ENCODE results near the gene PLA2G4C.

Gene PLA2G4C, protein sequence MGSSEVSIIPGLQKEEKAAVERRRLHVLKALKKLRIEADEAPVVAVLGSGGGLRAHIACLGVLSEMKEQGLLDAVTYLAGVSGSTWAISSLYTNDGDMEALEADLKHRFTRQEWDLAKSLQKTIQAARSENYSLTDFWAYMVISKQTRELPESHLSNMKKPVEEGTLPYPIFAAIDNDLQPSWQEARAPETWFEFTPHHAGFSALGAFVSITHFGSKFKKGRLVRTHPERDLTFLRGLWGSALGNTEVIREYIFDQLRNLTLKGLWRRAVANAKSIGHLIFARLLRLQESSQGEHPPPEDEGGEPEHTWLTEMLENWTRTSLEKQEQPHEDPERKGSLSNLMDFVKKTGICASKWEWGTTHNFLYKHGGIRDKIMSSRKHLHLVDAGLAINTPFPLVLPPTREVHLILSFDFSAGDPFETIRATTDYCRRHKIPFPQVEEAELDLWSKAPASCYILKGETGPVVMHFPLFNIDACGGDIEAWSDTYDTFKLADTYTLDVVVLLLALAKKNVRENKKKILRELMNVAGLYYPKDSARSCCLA

DNA sequence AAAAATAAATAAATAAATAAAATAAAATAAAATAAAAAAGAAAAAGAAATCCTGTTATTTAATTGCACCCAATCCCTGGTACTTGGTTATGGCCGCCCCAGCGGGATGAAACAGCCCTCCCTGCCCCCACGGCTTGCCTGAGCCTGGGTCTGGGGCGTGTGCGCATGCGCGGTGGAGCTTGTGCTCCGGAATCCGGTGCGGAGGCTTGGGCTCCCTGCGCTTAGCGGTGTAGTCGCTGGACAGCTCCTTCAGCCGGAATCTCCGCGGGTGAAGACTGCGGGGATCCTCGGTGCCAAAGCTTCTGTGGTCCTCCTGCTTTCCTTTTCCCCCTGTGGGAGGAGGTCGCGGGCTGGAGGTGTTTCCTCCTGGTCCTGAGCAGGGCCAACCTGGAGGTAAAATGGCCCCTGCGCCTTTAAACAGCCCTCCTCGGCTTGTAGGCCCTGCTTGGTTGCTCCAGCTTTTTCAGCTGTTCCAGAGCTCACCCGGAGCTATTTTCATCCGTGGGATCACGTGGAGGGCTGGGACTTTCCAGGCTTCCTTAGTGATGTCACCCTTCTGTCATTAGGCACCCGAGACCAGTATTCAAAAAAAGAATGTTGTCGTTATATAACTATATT, at the start of gene PLA2G4C:
TSS of gene PLA2G4C (minus strand) at position 468 of the 617 bp plus-strand sequence. CDS start 4,288 bp downstream, outside the sequence.
- DNase-seq: peak; percentile 61 to 96 (median 84)

DNA sequence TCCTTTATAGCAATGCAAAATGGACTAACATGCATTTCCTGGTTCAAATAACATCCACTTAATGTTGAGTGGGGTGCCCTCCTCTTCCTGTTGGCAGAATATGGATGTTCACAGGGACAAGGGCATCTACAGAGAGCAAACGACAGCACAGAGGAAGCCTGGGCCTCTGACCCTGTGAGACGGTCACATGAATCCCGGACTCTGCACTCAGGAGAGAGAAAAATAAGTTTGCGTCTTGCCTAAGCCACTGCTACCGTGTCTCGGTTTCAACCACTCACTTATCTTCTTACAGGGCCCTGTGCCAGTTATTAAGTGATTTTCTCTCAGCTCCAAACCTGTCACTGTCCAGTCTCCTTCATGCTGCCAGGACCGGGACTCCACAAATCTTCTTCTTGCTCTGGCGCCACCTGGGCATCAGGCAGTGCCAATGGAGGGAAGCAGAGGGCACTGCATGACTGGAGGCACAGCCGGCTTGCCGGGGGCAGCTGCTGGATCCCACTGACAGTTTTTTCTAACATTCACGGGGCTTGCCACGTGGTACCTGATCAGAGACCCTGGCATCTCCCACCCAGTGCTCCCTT, 47.7 kb upstream of the PLA2G4C start:
- no peak for DNase-seq

DNA sequence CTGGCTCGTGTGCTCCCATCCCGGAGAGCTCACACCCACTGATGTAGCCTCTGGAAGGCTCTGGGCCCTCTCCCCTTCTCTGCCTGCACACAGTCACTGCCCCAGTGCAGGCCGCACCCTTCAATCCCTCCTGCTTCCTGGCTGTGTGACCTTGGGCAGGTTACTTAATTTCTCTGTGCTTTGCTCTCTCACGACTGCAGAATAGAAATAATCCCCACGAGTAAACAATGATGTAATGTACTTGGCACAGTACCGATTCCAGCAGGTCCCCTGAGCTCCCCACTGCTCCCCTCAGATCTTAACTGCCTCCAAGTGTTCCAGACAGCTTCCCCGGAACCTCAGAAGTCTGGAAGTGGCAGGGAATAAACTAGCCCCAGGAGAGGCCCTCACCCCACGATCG, 43.4 kb upstream of the PLA2G4C start:
- DNase-seq: no peak

DNA sequence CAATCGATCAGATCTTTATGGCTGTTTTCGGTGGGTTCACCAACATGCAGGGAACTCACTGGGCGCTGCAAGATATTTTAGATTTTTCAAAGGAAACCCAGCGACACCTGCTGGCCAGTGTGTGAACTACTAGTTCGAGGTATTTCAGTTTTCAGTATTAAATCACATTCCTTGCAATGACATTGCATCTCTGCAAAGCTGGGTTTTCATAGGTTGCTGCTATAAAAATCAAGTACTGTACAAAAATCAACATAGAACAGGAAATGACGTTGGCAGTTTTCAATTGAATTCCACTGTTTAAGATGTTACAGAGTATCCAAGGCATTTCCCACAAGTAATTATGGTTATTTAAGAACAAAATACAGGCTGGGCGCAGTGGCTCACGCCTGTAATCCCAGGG, 41.9 kb upstream of the PLA2G4C start:
- peak in 43 of 51 donors; percentile 4 to 81 (median 34) for DNase-seq

DNA sequence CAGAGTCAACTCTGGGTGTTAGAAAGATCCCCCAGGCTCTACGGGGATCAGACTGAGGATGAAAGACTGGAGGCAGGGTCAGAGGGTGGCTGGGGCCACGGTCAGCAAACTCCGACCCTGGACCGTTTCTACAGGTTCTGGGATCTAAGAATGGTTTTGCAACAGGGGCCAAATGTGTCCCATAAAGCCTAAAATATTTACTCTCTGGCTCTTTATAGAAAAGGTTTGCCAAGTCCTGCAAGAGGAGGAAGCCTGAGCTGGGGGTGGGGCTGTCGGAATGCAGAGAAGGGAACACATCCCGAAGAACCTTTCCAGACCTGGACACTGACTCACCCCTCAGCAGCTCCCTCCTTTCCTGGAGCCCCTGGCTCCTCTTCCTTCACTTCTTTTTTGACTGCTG, 38.8 kb upstream of the PLA2G4C start:
- DNase-seq: no peak

DNA sequence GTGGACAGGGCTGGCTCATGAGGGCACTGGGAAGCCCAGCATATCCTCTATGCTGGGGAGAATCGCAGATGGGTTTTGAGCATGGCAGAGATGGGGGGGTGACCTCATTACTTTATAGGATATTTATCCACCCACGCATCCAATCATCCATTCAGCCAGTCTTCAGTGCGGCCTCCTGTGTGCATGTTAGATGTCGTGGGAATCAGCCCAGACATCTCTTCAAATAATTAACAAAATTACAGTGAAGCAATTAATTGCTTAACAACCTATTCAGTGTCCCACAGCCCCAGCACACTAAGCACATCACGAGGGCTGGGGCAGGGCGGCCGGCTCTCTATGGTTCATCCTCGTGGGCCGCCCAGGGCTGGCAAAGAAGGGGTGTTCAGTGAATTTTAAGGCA, 38.0 kb upstream of the PLA2G4C start:
- DNase-seq: no peak

DNA sequence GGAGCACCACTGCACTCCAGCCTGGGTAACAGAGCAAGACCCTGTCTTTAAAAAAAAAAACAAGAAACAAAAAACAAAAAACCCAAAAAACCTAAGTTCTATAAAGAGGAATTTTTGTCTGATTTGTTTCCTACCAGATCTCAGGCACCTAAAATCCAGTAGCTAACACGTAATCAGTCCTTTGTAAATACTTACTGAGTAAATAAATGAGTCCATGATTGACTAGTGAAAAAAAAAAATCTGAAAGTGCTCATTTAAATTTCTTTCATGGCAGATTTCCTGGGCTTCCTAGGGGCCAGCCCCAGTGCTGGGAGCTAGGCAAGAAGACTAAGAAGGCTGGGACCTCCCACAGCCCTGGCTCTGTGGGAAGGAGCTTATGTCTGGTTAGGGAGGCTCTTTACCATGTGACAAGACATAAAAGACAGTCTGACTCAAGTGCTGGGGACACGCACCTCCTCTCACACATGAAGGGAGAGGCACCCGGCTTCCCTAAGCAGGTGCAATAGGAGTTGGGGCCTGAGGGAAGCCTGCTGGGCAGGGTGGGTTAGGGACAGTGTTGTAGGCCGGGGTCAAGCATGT, 37.1 kb upstream of the PLA2G4C start:
- DNase-seq: no peak

DNA sequence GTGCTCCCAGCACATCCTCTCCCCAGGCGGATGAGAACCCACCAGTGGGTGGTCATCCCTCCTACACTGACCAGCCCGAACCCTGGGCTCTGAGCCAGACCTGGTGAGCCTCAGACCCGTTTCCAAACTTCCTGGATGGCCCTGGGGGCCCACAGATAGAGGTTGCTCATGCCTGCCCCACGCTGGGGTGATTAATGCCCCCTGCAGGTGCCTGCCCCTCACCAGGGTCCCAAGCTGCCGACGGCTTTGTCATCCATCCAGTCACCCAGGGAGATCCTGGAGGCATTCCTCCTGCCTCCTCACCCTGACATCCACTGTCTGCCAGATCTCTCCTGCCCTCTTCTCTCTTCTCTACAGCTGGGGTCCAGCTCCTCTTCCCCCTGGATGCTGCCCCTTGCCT, 28.4 kb upstream of the PLA2G4C start:
- DNase-seq: no peak

DNA sequence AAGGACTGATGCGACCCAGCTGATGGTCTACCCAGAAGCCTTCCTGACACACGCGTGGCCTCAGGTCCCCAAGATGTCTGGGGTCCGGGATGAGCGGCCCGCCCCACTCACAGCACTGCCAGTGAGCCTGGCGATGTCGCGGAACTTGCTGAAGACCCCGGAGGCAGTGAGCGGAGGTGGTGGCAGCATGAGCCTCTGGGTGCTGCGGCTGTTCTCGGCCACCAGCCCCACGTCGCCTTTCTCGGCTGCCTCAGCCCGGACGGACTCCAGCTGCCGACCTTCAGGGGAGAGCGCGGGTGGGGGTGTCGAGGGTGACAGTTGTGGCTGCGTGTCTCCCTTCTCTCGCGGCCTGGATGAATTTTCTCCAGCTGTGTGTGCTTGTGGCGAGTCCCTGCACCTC, 26.8 kb upstream of the PLA2G4C start:
- no peak for DNase-seq

DNA sequence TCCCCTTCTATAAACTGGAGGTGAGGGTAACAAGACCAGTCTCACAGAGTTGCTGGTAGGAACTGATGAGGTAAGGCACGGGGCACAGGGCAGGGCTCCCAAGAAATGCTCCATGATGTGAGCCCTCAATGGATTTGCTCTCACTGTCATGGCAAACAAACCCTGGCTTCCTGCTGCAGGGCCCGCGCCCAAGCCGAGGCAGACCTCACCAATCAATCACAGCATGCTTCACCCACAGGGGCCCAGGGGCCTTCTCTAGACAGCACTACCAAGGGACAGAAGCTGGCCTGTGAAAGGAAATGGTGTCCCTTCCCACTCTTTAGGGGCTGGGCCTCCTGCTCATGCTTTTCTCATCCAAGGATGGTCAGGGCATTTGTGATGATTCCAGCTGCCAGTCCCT, 25.9 kb upstream of the PLA2G4C start:
- DNase-seq: no peak

DNA sequence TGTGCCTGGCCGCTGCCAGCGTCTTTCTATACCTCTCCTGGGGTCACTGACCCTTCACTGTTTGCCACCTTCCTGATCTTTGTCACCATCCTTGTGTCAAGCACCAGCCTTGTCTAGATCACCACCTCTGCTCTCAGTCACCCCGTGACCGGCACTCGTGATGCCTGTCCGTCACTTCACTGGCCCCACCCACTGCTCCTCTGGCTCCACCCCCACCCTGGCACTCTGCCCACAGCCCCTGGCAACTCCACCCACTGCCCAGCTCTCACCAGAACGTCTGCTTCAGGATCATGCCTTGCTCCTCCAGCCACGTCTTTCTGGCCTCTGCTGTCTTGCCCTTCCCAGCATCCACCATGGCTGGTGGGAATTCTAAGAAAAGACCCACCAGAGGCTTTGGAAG, 24.8 kb upstream of the PLA2G4C start:
- peak in 3 of 51 donors; percentile 15 to 26 (median 17) for DNase-seq

DNA sequence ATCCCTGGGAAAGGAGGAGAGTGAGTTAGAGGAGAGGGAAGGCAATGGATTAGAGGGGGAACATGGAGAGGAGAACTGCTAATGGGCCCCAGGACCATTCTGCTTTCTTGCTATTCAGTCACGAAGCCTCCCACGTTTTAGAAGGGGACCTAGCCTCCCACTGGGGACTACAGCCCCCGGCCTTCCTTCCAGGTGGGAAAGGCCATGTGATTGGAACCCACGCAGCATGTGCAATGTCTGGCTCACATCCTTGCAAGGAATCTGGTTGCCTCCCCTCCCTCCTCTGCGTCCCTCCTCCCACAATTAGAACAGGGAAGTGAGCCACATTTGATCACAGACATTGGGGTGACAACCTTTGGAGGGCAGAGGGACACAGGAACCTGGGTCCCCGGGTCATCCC, 22.5 kb upstream of the PLA2G4C start:
- no peak for DNase-seq

DNA sequence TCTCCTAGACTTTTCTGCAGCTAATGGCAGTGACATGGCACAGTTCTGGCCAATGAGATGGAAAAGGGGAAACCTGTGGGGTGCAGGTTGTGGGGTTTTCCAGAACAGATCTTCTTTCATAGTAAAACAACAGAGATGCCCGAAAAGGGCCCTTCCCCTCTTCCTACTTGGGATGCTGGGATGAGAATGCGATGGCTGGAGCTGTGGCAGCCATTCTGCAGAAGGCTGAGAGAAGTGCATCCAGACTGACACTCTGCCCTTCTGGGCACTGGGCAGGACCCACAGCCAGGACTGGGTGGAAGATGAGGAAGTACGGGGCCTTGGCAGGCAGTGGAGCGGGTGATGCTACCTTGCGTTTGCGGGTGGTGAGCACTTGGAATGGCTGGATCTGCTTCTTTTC, 16.9 kb upstream of the PLA2G4C start:
- no peak for DNase-seq

DNA sequence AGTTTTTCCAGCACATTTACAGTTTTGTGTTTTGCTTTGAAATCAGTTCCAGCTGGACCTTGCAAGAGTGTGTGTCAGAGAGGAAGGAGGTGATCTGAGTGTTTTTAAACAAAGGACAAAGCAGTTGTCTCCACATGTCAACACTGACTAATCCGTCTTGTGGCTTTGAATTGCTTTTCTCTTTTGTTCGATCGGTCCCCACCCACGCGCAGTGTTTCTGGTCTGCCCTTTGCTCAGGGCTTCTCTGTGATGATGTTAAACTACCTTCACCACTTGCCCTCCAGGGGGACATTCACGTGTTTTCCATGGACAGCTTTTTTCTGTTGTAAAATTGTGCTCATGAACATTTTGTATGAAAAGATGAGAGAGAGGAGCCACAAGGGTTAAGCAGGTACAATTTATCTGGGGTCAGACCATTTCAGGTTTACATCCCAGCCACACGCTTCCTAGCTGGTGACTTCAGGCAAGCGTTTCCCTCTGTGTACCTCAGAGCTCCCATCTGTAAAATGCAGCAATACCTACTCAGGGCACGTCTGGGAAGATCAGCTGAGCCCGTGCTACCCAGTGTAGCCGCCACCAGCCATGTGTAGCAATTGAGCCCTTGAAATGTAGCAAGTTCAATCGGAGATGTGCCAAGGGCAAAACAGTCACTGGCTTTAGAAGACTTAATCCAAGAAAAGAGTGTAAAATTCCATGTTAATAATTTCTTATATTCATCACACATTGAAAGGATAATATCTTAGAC, 13.5 kb upstream of the PLA2G4C start:
- peak in 11 of 51 donors; percentile 7 to 46 (median 18) for DNase-seq

DNA sequence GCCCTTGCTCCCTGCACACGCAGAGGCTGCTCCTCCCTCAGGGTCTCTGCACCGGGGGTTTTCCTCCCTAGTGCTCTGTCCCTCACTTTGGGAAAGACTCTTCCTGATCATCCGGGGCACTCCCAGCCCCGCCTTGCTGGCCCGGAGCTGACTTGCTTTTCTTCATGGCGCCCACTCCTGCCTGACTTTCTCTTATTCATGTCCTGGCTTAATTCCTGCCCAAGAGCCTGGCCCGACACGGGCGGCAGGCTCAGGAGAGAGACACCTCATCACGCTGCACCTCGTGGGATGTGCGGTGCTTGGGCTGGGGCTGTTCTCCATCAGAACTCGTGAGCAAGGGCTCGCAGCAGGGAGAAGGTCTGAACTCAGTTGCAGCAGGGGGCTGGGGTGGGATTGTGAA, 11.8 kb upstream of the PLA2G4C start:
- no peak for DNase-seq

DNA sequence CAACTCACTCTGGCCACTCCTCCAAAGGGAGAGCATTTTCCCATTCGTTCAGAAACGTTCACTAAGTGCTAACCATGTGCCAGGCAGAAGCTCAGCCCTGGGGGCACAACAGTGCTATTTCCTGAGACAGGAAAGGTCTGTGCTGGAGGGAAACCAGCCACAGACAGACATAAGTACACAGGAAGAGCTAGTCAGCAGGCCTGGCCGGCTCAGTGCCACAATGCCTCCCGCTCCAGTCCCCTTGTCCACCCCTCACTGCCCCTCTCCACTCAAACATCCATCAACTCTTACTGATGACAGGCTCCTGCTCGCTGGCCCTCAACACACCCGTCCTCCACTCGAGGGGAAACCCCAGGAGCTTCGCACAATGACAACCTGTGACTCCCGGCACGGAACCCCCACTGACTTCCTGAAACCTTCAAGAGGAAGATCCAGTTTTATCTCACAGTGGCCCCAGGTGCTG, 11.3 kb upstream of the PLA2G4C start:
- DNase-seq: peak in 5 of 51 donors; percentile 7 to 18 (median 11)

DNA sequence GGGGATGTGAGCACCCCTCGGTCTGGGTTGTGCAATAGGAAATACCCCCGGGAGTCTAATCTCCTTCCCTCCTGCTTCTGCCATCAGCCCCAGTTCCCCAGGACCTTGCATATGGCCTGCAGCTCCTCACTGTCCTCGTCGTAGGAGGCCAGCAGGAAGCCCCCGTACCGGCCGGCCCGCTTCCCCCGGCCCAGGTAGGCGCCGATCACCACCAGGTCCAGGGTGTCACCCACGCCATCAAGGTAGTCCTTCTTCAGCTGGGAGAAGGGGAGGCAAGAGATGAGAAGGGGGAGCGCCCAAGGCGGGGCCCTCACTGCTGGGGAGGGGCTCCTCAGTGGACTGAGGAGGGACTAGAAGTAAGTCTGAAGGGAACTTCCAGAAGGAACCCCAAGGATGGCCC, 10.4 kb upstream of the PLA2G4C start:
- no peak for DNase-seq

DNA sequence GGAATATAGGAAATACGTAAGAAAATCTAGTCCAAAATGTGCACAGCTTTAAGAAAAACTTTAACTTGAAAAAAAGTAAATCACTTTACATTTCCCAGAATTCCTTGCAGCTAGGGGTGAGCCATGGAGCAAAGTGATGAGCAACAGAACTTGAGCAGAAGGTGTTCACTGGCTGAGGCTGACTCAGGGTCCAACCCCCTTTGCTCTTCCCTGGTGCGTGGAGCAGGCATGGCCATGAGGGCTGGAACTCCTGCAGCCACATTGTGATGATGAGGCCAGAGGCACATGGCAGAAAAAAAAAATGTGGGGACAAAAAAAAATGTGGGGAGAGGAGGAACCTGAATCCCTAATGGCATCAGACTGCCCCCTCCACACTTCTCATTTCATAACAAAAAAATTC, 9.9 kb upstream of the PLA2G4C start:
- no peak for DNase-seq

DNA sequence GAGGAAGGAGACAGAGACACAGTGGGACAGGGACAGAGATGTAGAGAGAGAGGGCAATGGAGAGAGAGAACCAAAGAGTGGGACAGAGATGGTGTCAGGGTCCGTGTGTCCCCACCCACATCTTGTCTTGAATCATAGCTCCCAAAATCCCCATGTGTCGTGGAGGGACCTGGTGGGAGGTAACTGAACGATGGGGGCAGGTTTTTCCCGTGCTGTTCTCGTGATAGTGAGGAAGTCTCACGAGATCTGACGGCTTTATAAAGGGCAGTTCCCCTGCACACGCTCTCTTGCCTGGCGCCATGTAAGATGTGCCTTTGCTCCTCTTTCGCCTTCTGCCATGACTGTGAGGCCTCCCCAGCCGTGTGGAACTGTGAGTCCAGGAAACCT, 7.5 kb upstream of the PLA2G4C start:
- DNase-seq: no peak

DNA sequence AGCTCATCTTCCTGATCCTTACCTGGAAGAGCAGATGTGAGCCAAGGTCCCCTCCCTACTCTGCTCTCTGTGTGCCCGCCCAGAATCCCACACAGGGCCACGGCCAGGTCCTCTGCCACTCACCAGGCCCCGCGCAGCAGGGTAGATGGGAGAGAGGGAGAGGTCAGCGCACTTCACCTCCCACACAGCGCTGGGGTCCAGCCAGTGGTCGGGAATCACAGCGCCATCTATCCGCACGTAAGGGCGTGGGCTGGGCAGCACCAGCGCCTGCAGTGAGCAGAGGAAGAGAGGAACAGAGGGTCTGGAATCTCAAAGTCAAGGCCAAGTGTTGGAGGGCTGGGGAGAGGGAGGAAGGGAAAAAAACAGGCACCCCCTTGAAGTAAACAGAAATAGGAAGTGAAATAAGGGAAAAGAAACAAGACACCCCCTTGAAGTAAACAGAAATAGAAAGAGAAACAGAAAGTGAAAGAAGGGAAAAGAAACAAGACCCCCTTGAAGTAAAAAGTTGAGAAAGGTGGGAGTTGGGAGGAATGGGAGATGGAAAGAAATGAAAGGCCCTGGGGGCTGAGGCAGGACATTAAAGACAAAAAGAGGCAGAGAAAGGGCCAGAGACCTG, 7.0 kb upstream of the PLA2G4C start:
- no peak for DNase-seq

All from hypothalamus (tissue), 51 donors.